IMR-90 (cell line): ENCODE data around the gene RBP5.

Source experiments
- CHD1 ChIP-seq: IDR thresholded peaks from 2 replicates; pipeline ENCODE4 v1.6.1; 2012; ENCODE audit warnings: low read depth, low read length, improper control_type of control experiment
- MAFK ChIP-seq: IDR thresholded peaks from 2 replicates; pipeline ENCODE4 v1.6.1; 2012; ENCODE audit warnings: low read depth, low read length, improper control_type of control experiment
- MXI1 ChIP-seq: IDR thresholded peaks from 2 replicates; pipeline ENCODE4 v1.6.1; 2012; ENCODE audit warnings: low read depth, mild to moderate bottlenecking, low read length, moderate library complexity, borderline replicate concordance
- POLR2A ChIP-seq: IDR thresholded peaks from 2 replicates; pipeline ENCODE4 v1.6.1; 2012; ENCODE audit warnings: mild to moderate bottlenecking, low read depth, low read length
- RCOR1 ChIP-seq: IDR thresholded peaks from 2 replicates; pipeline ENCODE4 v1.6.1; 2012; ENCODE audit warnings: mild to moderate bottlenecking, low read length, improper control_type of control experiment; ENCODE audit not compliant: insufficient replicate concordance
- RFX5 ChIP-seq: IDR thresholded peaks from 2 replicates; pipeline ENCODE4 v1.8.0; 2012; ENCODE audit warnings: low read depth, mild to moderate bottlenecking, low read length, moderate library complexity
- USF2 ChIP-seq: fragments of 150-350 bp; IDR thresholded peaks from 2 replicates; pipeline ENCODE4 v1.6.1; 2017; ENCODE audit warnings: mild to moderate bottlenecking, antibody characterized with exemption, low read length, low read depth
- TF ChIP-seq, protein P1 (sequence below): conservative IDR thresholded peaks from 2 replicates; pipeline ENCODE4 v1.5.1; 2012; ENCODE audit warnings: mild to moderate bottlenecking, low read depth, low read length, improper control_type of control experiment

- TF ChIP-seq, protein P1, sequence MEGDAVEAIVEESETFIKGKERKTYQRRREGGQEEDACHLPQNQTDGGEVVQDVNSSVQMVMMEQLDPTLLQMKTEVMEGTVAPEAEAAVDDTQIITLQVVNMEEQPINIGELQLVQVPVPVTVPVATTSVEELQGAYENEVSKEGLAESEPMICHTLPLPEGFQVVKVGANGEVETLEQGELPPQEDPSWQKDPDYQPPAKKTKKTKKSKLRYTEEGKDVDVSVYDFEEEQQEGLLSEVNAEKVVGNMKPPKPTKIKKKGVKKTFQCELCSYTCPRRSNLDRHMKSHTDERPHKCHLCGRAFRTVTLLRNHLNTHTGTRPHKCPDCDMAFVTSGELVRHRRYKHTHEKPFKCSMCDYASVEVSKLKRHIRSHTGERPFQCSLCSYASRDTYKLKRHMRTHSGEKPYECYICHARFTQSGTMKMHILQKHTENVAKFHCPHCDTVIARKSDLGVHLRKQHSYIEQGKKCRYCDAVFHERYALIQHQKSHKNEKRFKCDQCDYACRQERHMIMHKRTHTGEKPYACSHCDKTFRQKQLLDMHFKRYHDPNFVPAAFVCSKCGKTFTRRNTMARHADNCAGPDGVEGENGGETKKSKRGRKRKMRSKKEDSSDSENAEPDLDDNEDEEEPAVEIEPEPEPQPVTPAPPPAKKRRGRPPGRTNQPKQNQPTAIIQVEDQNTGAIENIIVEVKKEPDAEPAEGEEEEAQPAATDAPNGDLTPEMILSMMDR = no peak
- TF ChIP-seq RFX5 = no peak
- no peak for TF ChIP-seq POLR2A
- TF ChIP-seq MAFK = no peak
- no peak for TF ChIP-seq MXI1
- TF ChIP-seq RCOR1 = no peak
- no peak for TF ChIP-seq CHD1
- TF ChIP-seq USF2 = no peak
Observed at GRCh38 chr12:7116196-7116595, 12.5 kb downstream of the RBP5 start.
